ENCODE measurements around the gene FOXN3.

FOXN3 gene

GRCh38 chr14:89417091-89417464 lies at the start of gene FOXN3:
FOXN3 (minus strand) TSS chr14:89417233; CDS start chr14:89412476, 4,757 bp downstream.
- DNase-seq (ENCODE audit: low read depth, low spot score), result peak; percentile 63

- no peak for DNase-seq (ENCODE audit: low read depth, low spot score)
Observed at GRCh38 chr14:89466484-89466883, 49.5 kb upstream of the FOXN3 start.

- DNase-seq (ENCODE audit: low read depth, low spot score), result no peak
Observed at GRCh38 chr14:89465876-89466275, 48.8 kb upstream of the FOXN3 start.

- no peak for DNase-seq (ENCODE audit: low read depth, low spot score)
Observed at GRCh38 chr14:89461256-89461655, 44.2 kb upstream of the FOXN3 start.

GRCh38 chr14:89458713-89459420 lies 41.8 kb upstream of the FOXN3 start:
- no peak for DNase-seq (ENCODE audit: low read depth, low spot score)

- DNase-seq (ENCODE audit: low read depth, low spot score), result no peak
Observed at GRCh38 chr14:89457007-89457406, 40.0 kb upstream of the FOXN3 start.

- no peak for DNase-seq (ENCODE audit: low read depth, low spot score)
Observed at GRCh38 chr14:89455412-89455811, 38.4 kb upstream of the FOXN3 start.

GRCh38 chr14:89454996-89455395 lies 38.0 kb upstream of the FOXN3 start:
- DNase-seq (ENCODE audit: low read depth, low spot score), result no peak

- no peak for DNase-seq (ENCODE audit: low read depth, low spot score)
Observed at GRCh38 chr14:89452281-89452680, 35.2 kb upstream of the FOXN3 start.

GRCh38 chr14:89451229-89451628 lies 34.2 kb upstream of the FOXN3 start:
- no peak for DNase-seq (ENCODE audit: low read depth, low spot score)

- no peak for DNase-seq (ENCODE audit: low read depth, low spot score)
Observed at GRCh38 chr14:89447182-89447944, 30.3 kb upstream of the FOXN3 start.

GRCh38 chr14:89445273-89445973 lies 28.4 kb upstream of the FOXN3 start:
- DNase-seq (ENCODE audit: low read depth, low spot score), result no peak

- no peak for DNase-seq (ENCODE audit: low read depth, low spot score)
Observed at GRCh38 chr14:89444516-89445125, 27.6 kb upstream of the FOXN3 start.

GRCh38 chr14:89444044-89444443 lies 27.0 kb upstream of the FOXN3 start:
- no peak for DNase-seq (ENCODE audit: low read depth, low spot score)

GRCh38 chr14:89443042-89443629 lies 26.1 kb upstream of the FOXN3 start:
- DNase-seq (ENCODE audit: low read depth, low spot score), result no peak

- DNase-seq (ENCODE audit: low read depth, low spot score), result no peak
Observed at GRCh38 chr14:89442280-89442679, 25.2 kb upstream of the FOXN3 start.

- no peak for DNase-seq (ENCODE audit: low read depth, low spot score)
Observed at GRCh38 chr14:89440986-89441909, 24.2 kb upstream of the FOXN3 start.

GRCh38 chr14:89435892-89436656 lies 19.0 kb upstream of the FOXN3 start:
- DNase-seq (ENCODE audit: low read depth, low spot score), result no peak

- DNase-seq (ENCODE audit: low read depth, low spot score), result no peak
Observed at GRCh38 chr14:89435492-89435891, 18.5 kb upstream of the FOXN3 start.

- no peak for DNase-seq (ENCODE audit: low read depth, low spot score)
Observed at GRCh38 chr14:89432226-89432625, 15.2 kb upstream of the FOXN3 start.

All from brain pericyte (primary cell).